Measurements from ENCODE around the gene TMED6. TPM values are rescaled to one million over a fixed set of nuclear protein-coding genes. Genes with fewer than 3 reads are reported as not detected.
A peak's percentile ranks its signal among the peaks of the same experiment; 100 is the strongest.

TMED6 gene
- total RNA-seq: not detected

GRCh38 chr16:69351309-69352027 lies at the start of gene TMED6:
TMED6 (minus strand) TSS chr16:69351786; CDS start chr16:69351753, 33 bp downstream.
- no peak for DNase-seq (ENCODE audit: low spot score)
- ATAC-seq: no peak
- intact Hi-C loops (cut with DNase I): no loop called here

- DNase-seq (ENCODE audit: low spot score) (no peak), ATAC-seq (no peak)
- intact Hi-C loops (cut with DNase I): loop anchor here (10.0 kb wide), 1 partner anchor 355 kb away; the partner anchor contains the start of gene NOB1
These were observed 47.8 kb upstream of the TMED6 start for GRCh38 chr16:69399361-69399760.

- intact Hi-C loops (cut with DNase I): loop anchor here (10.0 kb wide), 1 partner anchor 357 kb away; the partner anchor contains the start of gene NOB1
- ATAC-seq (peak; percentile 72), DNase-seq (ENCODE audit: low spot score) (no peak)
These were observed 46.4 kb upstream of the TMED6 start for GRCh38 chr16:69397821-69398521.

GRCh38 chr16:69396187-69397061 lies 44.8 kb upstream of the TMED6 start:
- ATAC-seq: peak; percentile 92
- intact Hi-C loops (cut with DNase I): loop anchor here (10.0 kb wide), 1 partner anchor 358 kb away; the partner anchor contains the start of gene NOB1
- peak; percentile 87 for DNase-seq (ENCODE audit: low spot score)

- no peak for DNase-seq (ENCODE audit: low spot score)
- intact Hi-C loops (cut with DNase I): loop anchor here (10.0 kb wide), 1 partner anchor 359 kb away; the partner anchor contains the start of gene NOB1
- no peak for ATAC-seq
These were observed 44.2 kb upstream of the TMED6 start for GRCh38 chr16:69395859-69396186.

- intact Hi-C loops (cut with DNase I): loop anchor here (10.0 kb wide), 1 partner anchor 361 kb away; the partner anchor contains the start of gene NOB1
- DNase-seq (ENCODE audit: low spot score): no peak
- ATAC-seq: no peak
These were observed 42.6 kb upstream of the TMED6 start for GRCh38 chr16:69393898-69394849.

GRCh38 chr16:69386596-69386995 lies 35.0 kb upstream of the TMED6 start:
- DNase-seq (ENCODE audit: low spot score): peak; percentile 31
- intact Hi-C loops (cut with DNase I): no loop called here
- ATAC-seq: no peak

GRCh38 chr16:69384974-69385373 lies 33.4 kb upstream of the TMED6 start:
- intact Hi-C loops (cut with DNase I): no loop called here
- no peak for DNase-seq (ENCODE audit: low spot score)

GRCh38 chr16:69382421-69382820 lies 30.8 kb upstream of the TMED6 start:
- intact Hi-C loops (cut with DNase I): no loop called here
- no peak for ATAC-seq
- peak; percentile 15 for DNase-seq (ENCODE audit: low spot score)

More at GRCh38 chr16:69384974-69385373, 33.4 kb upstream of the TMED6 start:
- no peak for ATAC-seq

- DNase-seq (ENCODE audit: low spot score) (peak; percentile 15), ATAC-seq (no peak)
- intact Hi-C loops (cut with DNase I): no loop called here
These were observed 29.6 kb upstream of the TMED6 start for GRCh38 chr16:69381231-69381630.

- no peak for DNase-seq (ENCODE audit: low spot score)
- intact Hi-C loops (cut with DNase I): no loop called here
These were observed 27.2 kb upstream of the TMED6 start for GRCh38 chr16:69378760-69379159.

GRCh38 chr16:69378036-69378435 lies 26.4 kb upstream of the TMED6 start:
- no peak for DNase-seq (ENCODE audit: low spot score)
- intact Hi-C loops (cut with DNase I): no loop called here
- ATAC-seq: no peak

More at GRCh38 chr16:69378760-69379159, 27.2 kb upstream of the TMED6 start:
- ATAC-seq: no peak

- ATAC-seq: no peak
- DNase-seq (ENCODE audit: low spot score): no peak
These were observed 24.9 kb upstream of the TMED6 start for GRCh38 chr16:69376393-69377059.

GRCh38 chr16:69373019-69373418 lies 21.4 kb upstream of the TMED6 start:
- DNase-seq (ENCODE audit: low spot score) (no peak), ATAC-seq (no peak)
- intact Hi-C loops (cut with DNase I): no loop called here

More at GRCh38 chr16:69376393-69377059, 24.9 kb upstream of the TMED6 start:
- intact Hi-C loops (cut with DNase I): no loop called here

- DNase-seq (ENCODE audit: low spot score) (no peak), ATAC-seq (no peak)
- intact Hi-C loops (cut with DNase I): no loop called here
These were observed 20.0 kb upstream of the TMED6 start for GRCh38 chr16:69371564-69371963.

- ATAC-seq (no peak), DNase-seq (ENCODE audit: low spot score) (no peak)
- intact Hi-C loops (cut with DNase I): no loop called here
These were observed 17.3 kb upstream of the TMED6 start for GRCh38 chr16:69368866-69369265.

GRCh38 chr16:69367980-69368379 lies 16.4 kb upstream of the TMED6 start:
- intact Hi-C loops (cut with DNase I): no loop called here
- DNase-seq (ENCODE audit: low spot score) (no peak), ATAC-seq (no peak)

GRCh38 chr16:69366431-69366830 lies 14.8 kb upstream of the TMED6 start:
- DNase-seq (ENCODE audit: low spot score) (no peak), ATAC-seq (no peak)
- intact Hi-C loops (cut with DNase I): no loop called here

Measured in sciatic nerve (tissue), 2 donors.